GM18526 (cell line): ENCODE results near the gene AP5B1.
A peak's percentile ranks its signal among the peaks of the same experiment; 100 is the strongest.

Experiments
- POLR2A ChIP-seq: IDR thresholded peaks from 3 replicates; pipeline ENCODE4 v1.6.1; 2011; ENCODE audit not compliant: insufficient read length; ENCODE audit errors: extremely low read depth

AP5B1 gene

GRCh38 chr11:65791719-65792213 lies 11.0 kb upstream of the AP5B1 start:
- peak; percentile 87 for TF ChIP-seq POLR2A

GRCh38 chr11:65790902-65791650 lies 10.3 kb upstream of the AP5B1 start:
- no peak for TF ChIP-seq POLR2A

GRCh38 chr11:65790104-65790901 lies 9.5 kb upstream of the AP5B1 start:
- TF ChIP-seq POLR2A = no peak

- no peak for TF ChIP-seq POLR2A
Observed at GRCh38 chr11:65789230-65790103, 8.7 kb upstream of the AP5B1 start.

- TF ChIP-seq POLR2A = no peak
Observed at GRCh38 chr11:65788821-65789220, 8.0 kb upstream of the AP5B1 start.

- no peak for TF ChIP-seq POLR2A
Observed at GRCh38 chr11:65787649-65788622, 7.2 kb upstream of the AP5B1 start.

GRCh38 chr11:65786786-65787636 lies 6.2 kb upstream of the AP5B1 start, which contains the start of gene OVOL1:
Gene OVOL1 (plus strand): TSS chr11:65787063. CDS start chr11:65787374, 311 bp downstream.
- no peak for TF ChIP-seq POLR2A

- TF ChIP-seq POLR2A = no peak
Observed at GRCh38 chr11:65786008-65786785, 5.4 kb upstream of the AP5B1 start.

- no peak for TF ChIP-seq POLR2A
Observed at GRCh38 chr11:65785319-65786007, 4.7 kb upstream of the AP5B1 start.

- no peak for TF ChIP-seq POLR2A
Observed at GRCh38 chr11:65782816-65783228, 2.0 kb upstream of the AP5B1 start.

- no peak for TF ChIP-seq POLR2A
Observed at GRCh38 chr11:65781962-65782815, 1.4 kb upstream of the AP5B1 start.
